ENCODE results near the gene AP2A1.

AP2A1 gene

DNA sequence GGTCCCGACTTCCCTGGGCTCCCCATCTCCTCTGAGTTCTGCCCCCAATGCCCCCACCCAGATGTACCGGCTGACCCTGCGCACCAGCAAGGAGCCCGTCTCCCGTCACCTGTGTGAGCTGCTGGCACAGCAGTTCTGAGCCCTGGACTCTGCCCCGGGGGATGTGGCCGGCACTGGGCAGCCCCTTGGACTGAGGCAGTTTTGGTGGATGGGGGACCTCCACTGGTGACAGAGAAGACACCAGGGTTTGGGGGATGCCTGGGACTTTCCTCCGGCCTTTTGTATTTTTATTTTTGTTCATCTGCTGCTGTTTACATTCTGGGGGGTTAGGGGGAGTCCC lies 39.8 kb downstream of the AP2A1 start:
- Histone ChIP-seq H3K36me3 (ENCODE audit: low read length) (no peaks in the 10 kb centered on the region), H3K27ac (ENCODE audit: low read depth, low read length) (no peak overlapping the region), H3K4me3 (ENCODE audit: insufficient read depth, low read length, poor library complexity, severe bottlenecking) (no peak overlapping the region), H3K27me3 (ENCODE audit: low read length) (no peaks in the 10 kb centered on the region), H3K9ac (ENCODE audit: low read length) (no peak overlapping the region), H4K20me1 (ENCODE audit: low read depth, low read length) (no peaks in the 10 kb centered on the region), H3K9me3 (ENCODE audit: insufficient read depth, low read length) (no peaks in the 10 kb centered on the region), H2AFZ (ENCODE audit: low read depth, low read length, severe bottlenecking) (no peak overlapping the region), H3K9me2 (replicated peaks; ENCODE audit: insufficient read depth, low read length) (no peaks in the 10 kb centered on the region), H3F3A (ENCODE audit: insufficient read depth) (0 out of 2 replicates have a peak, but pooled peaks cover 3% of the 10 kb centered on the region), H3K4me2 (ENCODE audit: low read depth, low read length, poor library complexity, severe bottlenecking) (no peak overlapping the region), H3K79me2 (ENCODE audit: insufficient read depth, low read length) (no peaks in the 10 kb centered on the region)
- TF ChIP-seq, protein P1, sequence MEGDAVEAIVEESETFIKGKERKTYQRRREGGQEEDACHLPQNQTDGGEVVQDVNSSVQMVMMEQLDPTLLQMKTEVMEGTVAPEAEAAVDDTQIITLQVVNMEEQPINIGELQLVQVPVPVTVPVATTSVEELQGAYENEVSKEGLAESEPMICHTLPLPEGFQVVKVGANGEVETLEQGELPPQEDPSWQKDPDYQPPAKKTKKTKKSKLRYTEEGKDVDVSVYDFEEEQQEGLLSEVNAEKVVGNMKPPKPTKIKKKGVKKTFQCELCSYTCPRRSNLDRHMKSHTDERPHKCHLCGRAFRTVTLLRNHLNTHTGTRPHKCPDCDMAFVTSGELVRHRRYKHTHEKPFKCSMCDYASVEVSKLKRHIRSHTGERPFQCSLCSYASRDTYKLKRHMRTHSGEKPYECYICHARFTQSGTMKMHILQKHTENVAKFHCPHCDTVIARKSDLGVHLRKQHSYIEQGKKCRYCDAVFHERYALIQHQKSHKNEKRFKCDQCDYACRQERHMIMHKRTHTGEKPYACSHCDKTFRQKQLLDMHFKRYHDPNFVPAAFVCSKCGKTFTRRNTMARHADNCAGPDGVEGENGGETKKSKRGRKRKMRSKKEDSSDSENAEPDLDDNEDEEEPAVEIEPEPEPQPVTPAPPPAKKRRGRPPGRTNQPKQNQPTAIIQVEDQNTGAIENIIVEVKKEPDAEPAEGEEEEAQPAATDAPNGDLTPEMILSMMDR (IDR thresholded peaks at IDR 0.05; ENCODE audit: insufficient read depth, low read length, poor library complexity, severe bottlenecking) = no peak
- no peak for TF ChIP-seq EZH2phosphoT487 (conservative IDR thresholded peaks at IDR 0.05; ENCODE audit: low read length)

DNA sequence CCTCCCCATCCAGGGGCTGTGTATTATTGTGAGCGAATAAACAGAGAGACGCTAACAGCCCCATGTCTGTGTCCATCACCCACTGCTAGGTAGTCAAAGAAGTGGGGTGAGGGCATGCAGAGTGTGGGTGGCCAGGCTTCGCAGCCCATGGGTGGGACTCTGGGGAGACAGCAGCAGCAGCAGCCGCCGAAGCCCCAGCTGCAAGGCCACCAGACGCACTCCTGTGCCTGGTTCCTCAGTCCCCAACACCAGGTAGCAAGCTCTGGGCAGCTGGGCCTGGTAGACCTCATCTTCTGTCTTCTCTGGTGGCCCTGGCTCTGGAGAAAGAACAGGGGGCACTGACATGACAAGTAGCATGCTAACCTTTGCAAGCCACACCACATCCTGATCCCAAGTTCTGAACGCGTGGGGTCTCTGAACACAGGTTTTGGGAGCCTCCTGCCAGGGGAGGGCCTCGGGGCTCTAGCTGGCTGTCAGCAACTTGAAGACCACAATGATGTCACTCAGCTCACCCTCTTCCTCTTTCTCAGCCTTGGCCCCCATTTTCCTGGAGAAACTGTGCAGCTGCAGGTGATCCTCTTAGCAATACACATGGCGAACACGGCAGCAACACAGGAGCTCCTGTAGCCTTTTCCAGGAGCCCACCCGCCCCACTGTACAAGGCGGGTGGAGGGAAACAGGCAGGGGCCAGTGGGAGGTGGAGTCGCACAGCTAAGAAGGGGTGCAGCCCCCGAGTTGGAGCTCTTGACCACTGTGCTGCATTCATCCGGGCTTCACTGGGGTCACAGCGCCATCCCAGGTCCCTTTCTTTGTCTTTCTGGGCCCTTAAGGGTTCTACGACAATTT lies 40.5 kb downstream of the AP2A1 start:
- Histone ChIP-seq H4K20me1 (ENCODE audit: low read depth, low read length) (no peaks in the 10 kb centered on the region), H3K4me3 (ENCODE audit: insufficient read depth, low read length, poor library complexity, severe bottlenecking) (no peak overlapping the region), H3F3A (ENCODE audit: insufficient read depth) (0 out of 2 replicates have a peak, but pooled peaks cover 6% of the 10 kb centered on the region), H2AFZ (ENCODE audit: low read depth, low read length, severe bottlenecking) (no peak overlapping the region), H3K9ac (ENCODE audit: low read length) (no peak overlapping the region), H3K79me2 (ENCODE audit: insufficient read depth, low read length) (no peaks in the 10 kb centered on the region), H3K27ac (ENCODE audit: low read depth, low read length) (peak overlapping the region; percentile 20; the same call in 1 of the 2 replicates), H3K4me2 (ENCODE audit: low read depth, low read length, poor library complexity, severe bottlenecking) (no peak overlapping the region), H3K27me3 (ENCODE audit: low read length) (no peaks in the 10 kb centered on the region), H3K9me3 (ENCODE audit: insufficient read depth, low read length) (no peaks in the 10 kb centered on the region), H3K36me3 (ENCODE audit: low read length) (no peaks in the 10 kb centered on the region), H3K9me2 (replicated peaks; ENCODE audit: insufficient read depth, low read length) (no peaks in the 10 kb centered on the region)
- no peak for TF ChIP-seq EZH2phosphoT487 (conservative IDR thresholded peaks at IDR 0.05; ENCODE audit: low read length)
- TF ChIP-seq, protein P1 (IDR thresholded peaks at IDR 0.05; ENCODE audit: insufficient read depth, low read length, poor library complexity, severe bottlenecking) = no peak

DNA sequence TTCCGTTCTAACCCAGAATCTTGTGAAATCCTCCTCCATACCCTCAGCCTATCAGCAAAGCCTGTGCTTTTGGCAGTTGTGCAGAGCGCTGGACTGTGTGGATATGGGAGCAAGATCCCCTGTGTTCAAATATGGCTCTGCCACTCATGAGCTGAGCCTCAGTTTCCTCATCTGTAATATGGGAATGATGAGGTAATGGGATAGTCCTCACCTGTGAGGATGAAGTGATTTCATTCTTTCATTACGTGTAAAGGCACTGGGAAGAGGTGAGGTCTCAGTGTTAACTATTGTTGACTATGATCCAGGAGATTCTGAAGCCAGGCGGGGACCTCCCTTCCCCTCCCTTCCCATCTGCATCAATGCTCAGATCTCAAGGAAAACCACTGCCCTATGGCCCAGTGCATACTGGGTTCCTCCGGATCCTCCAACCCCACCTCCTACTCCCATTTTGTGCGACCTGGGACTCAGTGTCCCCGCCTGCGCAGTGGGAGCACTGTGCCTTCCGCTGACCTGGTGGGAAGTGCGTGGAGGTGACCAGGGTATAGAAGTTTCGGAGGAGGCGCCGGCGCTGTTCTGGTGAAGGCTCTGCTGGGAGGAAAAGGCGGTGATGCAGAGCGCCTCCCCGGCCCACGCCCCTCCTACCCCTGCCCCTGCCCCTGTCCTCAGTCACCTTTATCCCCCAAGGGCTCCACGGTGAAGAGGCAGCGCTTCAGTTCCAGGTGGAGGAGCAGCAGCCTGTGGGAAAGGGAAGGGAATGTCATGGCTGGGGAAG lies 41.3 kb downstream of the AP2A1 start:
- no peak overlapping the region for H3K27ac ChIP-seq (ENCODE audit: low read depth, low read length)
- no peaks in the 10 kb centered on the region for H3K9me2 ChIP-seq (replicated peaks; ENCODE audit: insufficient read depth, low read length)
- H3K36me3 ChIP-seq (ENCODE audit: low read length) = no peaks in the 10 kb centered on the region
- no peak overlapping the region for H2AFZ ChIP-seq (ENCODE audit: low read depth, low read length, severe bottlenecking)
- H4K20me1 ChIP-seq (ENCODE audit: low read depth, low read length) = no peaks in the 10 kb centered on the region
- H3K4me2 ChIP-seq (ENCODE audit: low read depth, low read length, poor library complexity, severe bottlenecking) = no peak overlapping the region
- H3K9ac ChIP-seq (ENCODE audit: low read length) = no peak overlapping the region
- no peaks in the 10 kb centered on the region for H3K27me3 ChIP-seq (ENCODE audit: low read length)
- H3K79me2 ChIP-seq (ENCODE audit: insufficient read depth, low read length) = no peaks in the 10 kb centered on the region
- H3F3A ChIP-seq (ENCODE audit: insufficient read depth) = 0 out of 2 replicates have a peak, but pooled peaks cover 9% of the 10 kb centered on the region
- TF ChIP-seq, protein P1 (IDR thresholded peaks at IDR 0.05; ENCODE audit: insufficient read depth, low read length, poor library complexity, severe bottlenecking) = no peak
- TF ChIP-seq EZH2phosphoT487 (conservative IDR thresholded peaks at IDR 0.05; ENCODE audit: low read length) = no peak
- H3K9me3 ChIP-seq (ENCODE audit: insufficient read depth, low read length) = no peaks in the 10 kb centered on the region
- no peak overlapping the region for H3K4me3 ChIP-seq (ENCODE audit: insufficient read depth, low read length, poor library complexity, severe bottlenecking)

Measured in SU-DHL-6 (cell line).